HG03066 (cell line): Measurements from ENCODE around the gene HSD11B2.

Experiments used
- ATAC-seq: cut with Tn5 transposase; IDR thresholded peaks from one replicate; pipeline ENCODE4 v1.9.1; 2021; ENCODE audit warnings: low read depth; ENCODE audit not compliant: unreplicated experiment

Gene HSD11B2

DNA sequence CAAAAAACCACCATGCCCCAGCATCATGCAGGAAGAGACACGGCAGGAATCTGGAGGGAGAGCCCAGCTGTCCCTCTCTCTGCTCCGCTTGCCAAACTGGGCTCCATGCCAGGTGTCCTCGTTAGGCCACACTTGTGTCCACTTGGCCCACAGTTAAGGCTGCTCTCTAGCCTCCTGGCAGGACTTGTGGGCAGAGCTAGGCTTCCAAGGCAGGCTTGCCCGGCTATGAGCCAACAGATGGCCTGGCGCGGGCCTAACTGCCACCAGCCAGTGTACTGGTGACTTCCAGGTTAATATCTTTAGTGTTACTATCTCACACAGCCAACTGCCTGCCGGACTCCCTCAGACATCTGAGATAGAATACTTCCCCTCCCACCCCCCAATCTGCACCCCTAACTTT lies 39.4 kb downstream of the HSD11B2 start:
- no peak for ATAC-seq

DNA sequence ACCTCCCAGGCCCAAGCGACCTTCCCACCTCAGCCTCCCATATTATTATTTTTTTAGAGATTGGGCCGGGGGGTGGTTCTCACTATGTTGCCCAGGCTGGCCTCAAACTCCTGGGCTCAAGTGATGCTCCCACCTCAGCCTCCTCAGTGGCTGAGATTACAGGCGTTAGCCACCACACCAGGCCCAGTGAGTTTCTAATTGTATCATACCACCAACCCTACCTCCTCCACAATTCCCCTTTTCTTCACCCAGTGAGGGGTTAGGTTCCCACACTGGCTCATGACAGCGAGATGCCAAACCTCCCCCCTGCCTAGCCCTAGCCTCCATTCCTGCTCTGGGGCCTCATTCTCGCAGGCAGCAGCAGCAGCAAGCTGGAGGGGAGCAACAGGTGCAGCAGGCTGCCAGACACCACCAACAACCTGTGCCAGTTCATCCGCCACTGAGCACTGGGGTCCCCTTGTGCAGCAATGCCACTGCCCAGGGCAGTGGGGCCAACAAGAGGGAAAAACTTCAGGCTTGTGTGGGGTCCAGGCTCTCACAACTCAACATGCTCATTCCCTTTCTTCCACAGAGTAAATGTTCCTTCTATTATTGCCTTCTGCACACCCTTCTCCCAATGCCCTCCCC lies 41.0 kb downstream of the HSD11B2 start:
- ATAC-seq = no peak

DNA sequence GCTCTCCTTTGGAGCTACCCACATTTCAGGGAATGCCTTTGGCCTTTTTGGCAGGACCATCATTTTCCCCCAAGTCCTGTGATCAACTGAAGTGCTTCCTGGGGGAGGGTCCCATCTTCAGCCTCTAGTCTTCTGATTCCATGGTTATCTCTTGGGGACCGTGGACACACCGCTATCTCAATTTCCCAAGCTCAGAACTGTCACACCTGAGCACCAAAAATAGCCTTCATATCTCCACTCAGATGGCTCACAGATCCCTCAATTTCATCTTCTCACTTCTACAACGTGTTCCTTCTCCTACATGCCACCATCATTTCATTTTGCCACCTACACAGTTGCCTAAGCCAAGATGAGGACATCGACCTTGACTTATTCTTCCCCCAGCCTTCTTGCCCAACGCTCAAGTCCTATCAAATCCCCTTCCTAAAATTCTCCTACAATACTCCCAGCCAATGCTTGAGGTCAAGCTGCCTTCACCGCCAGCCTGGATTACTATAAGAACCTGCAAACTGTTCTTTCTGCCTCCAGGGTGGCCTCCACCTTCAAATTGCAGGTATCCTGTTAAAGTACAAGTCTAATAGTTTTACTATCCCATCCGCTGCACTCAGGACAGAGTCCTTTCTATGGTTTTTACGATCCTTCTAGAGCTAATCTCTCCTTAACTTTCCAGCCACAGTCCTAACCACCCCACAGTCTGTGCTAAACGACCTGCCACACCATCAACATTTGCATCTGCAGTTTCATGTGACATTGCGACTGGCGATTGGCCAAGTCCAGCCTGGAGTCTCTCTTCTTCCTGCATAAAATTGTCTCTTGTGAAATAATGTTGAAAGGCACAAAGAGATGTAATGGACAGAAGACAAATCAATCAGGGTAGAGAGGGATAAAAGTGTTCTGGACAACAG lies 43.9 kb downstream of the HSD11B2 start:
- no peak for ATAC-seq

DNA sequence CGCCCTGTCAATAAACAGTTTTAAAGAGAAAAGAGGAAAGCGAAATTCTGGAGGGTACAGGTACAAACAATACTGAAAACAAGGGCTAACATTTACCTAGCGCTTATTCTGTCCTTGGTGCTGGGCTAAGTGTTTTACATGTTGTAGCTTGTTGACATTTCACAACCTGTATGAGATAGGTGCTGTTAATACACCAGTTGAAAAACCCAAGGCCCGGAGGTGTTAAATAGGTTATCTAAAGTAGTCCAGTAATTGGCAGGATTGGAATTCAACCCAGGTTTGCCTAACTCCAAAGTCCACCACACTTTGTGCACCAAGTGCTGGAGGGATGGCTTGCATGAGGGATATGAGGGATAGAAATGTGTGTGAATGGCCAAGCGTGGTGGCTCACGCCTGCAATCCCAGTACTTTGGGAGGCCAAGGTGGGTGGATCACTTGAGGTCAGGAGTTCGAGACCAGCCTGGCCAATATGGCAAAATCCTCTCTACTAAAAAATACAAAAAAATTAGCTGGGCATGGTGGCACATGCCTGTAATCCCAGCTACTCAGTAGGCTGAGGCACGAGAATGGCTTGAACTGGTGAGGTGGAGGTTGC lies 47.1 kb downstream of the HSD11B2 start:
- no peak for ATAC-seq

DNA sequence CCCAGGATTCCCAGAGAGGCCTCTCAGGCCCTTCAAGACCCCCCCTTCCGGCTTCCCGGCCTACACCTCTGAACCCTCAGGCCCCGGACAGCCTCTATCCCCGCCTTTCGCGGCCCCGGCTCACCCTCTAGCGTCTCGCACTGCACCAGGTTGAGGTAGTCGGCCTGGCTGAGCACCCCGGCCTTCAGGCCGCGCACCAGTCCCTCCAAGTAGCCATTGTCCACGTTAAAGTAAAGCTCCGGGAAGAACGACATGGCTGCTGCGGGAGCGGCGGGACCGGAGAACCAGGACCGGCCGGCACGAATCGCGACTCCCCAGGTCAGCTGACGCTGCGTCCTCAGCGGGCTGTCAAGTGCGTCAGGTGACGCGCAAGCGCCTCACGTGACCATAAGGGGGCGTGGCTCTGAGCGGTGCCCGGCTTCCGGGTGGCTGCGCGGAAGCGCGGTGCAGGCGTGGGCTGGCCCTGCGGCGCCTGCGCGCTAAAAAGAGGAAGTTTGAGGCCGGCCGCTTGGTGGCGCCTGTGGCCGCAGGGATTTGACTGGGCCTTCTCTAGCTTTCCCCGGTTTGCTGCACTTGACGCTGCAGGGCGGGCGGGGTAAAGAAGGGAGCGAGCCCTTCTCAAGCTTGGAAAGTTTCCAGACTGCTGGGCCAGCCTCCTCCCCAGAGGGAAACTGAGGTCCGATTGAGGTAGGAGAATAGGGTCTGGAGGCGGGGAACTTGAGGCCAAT lies 50.1 kb downstream of the HSD11B2 start, which contains the start of gene ATP6V0D1:
Gene ATP6V0D1, minus strand, starts transcription at position 325 of the 728 bp plus-strand sequence. Its CDS starts 71 bp downstream, at position 254.
- ATAC-seq = peak; percentile 86

DNA sequence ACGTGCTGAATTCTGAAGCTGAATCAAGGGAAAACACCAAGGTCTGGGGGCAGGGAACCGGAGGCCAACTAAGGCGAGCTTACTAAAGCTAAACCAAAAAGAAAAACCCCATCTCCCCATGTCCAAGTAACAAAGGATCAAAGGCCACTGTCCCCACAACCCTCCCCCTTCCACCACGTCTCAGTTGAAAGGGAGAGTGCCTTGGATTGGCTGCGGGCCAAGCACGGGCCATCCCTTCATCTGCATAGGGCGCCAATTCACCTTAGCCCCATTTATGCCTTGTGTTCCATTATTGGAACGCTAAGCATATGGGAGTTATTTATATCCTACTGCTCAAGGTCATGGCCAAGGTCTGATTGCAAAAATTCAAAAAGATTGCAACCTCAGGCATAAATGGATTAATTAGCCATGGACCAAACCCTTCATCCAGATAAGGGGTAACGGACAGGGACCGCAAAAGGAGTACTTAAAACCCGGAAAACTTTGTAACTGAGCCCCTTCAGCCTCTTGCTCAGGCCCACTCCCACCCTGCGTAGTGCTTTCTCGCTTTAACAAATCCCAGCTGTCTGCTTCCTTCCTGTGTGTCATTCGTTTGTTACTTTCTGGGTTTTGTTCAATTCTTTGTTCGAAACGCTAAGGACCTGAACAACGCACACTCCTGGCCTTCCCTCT lies 50.8 kb downstream of the HSD11B2 start:
- ATAC-seq = peak; percentile 11

DNA sequence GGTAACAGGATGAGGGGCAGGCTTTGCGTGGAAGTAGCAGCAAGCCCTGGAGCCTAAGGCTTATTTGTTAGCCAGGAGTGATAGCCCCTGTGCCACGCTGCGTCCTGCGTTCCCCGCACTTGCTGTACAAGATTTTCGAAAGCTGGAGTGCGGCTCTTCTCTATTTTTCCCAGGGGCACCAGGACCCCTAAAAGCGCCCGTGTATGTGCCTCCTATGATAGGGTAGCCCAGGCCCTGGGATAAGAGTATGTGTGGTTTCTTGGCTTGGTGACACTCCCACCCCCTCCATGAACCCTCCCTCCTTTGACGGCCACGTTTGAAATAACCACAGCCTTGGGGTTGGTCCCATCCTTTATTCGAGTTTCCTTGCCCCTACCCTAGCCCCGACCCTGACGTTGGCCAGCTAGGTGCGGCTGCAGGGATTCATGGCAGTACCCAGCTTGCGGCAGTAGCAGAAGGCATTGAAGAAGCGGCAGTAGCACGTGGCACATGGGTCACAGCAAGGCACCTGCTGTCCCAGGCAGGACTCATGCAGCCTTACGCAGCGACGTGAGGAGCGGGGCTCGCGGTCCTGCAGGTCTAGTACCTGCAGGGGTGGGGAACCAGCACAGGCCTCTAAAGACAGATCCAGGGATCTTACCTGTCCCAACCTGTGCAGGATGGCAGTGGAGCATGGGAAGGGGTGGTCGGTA lies 51.5 kb downstream of the HSD11B2 start:
- ATAC-seq = no peak

DNA sequence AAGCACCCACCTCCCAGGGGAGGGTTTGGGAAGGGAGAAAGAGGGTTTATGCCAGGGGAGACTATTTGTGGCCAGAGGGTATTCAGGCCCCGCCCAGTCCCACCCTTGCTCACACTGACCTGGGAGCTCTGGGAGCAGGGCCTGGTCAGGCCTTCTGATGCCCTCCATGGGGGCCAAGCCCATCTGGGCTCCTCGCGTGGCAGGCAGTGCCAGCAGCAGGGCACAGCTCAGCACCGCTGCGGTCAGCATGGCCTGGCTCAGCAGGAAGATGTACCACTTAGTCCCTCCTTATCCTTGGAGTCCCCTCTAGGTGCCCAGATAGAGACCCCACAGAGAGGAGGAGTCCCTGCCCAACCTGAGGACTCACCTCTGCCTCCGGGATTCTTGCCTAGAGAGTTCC lies 52.2 kb downstream of the HSD11B2 start, which contains the start of gene AGRP:
Gene AGRP, minus strand, starts transcription at position 398 of the 400 bp plus-strand sequence. Its CDS starts 149 bp downstream, at position 249.
- no peak for ATAC-seq

DNA sequence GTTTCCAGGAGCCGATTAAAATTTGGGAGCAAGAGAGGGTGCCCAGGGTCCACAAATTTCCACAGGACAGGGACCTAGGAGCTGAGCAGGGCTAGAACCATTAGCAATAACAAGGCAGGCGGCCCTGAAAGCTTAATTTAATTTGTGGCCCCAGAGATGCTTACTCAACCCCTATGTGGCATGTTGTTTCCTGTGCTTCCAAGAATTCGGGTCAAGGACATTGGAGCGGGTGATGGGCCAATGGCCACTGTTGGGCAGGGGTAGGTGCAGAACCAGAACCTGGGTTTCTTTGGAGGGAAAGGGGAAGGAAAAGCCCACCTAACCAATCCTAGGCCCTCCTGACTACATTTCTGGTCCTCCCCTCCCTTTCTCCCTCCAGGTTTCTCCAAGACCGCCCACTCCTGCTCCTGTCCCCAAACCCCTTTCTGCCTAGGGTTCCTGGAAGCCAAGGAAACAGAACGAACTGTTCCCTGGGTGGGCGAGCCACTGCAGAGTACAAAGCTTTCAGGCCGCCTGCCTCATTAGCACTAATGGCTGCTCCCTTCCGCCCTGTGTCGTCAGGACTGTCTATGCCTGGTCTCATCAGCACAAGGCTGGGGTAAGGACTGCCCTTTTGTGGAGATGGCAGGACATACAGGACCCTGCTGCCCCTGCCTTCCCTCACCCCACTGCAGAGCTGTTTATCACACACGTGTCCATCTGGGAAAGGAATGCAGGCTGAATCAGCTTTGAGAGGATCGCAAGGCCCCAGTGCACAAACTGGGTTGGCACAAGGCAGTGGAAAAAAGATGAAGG lies 53.0 kb downstream of the HSD11B2 start:
- ATAC-seq = no peak

DNA sequence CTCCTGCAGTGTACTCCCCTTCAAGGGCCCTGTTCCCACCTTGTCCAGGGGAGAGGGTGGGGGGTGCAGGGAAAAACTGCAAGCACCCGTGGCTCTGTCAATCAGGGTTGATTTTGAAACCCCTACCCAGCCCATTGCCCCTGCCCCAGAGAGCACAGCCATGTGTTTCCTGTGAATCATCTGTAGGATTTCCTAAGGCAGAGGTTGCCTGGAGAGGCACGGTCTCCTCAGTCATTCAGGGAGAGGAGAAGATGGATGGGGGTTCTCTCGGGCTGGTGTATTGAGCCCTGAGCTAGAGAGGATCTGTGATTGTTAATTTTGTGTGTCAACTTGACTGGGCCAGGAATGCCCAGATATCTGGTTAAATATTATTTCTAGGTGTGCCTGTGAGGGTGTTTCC lies 55.9 kb downstream of the HSD11B2 start:
- ATAC-seq = no peak
